ENCODE measurements around the gene OOSP2. TPM values are rescaled to one million over a fixed set of nuclear protein-coding genes. Genes with fewer than 3 reads are reported as not detected.

The OOSP2 gene
- total and polyA plus RNA-seq, 2 of the 13 experiments (the other 11 are each of a cell fraction or from before 2014, with no cell fraction given) = not detected

- Histone ChIP-seq H3K4me2 (ENCODE audit: low read depth, low read length) (no peak within 1 kb of the TSS), H3K9ac (ENCODE audit: insufficient read depth, low read depth, low read length) (no peak within 1 kb of the TSS), H3K9me3 (ENCODE audit: low read length) (no peaks in the 10 kb centered on the region), H3K4me3 (replicated peaks in 1 of 3; ENCODE audit: insufficient read depth in 1 of 3, low read depth in 2 of 3, low read length in 3 of 3) (no peak within 1 kb of the TSS), H3K79me2 (ENCODE audit: insufficient read depth, low read length) (no peaks in the 10 kb centered on the region), H4K20me1 (ENCODE audit: insufficient read depth, low read length) (no peaks in the 10 kb centered on the region), H3K4me1 (ENCODE audit: insufficient read depth, low read length) (no peaks in the 10 kb centered on the region), H3K27ac (ENCODE audit: extremely low read length, insufficient read depth, low read length) (no peak within 1 kb of the TSS), H2AFZ (ENCODE audit: low read length) (peak within 1 kb of the TSS; percentile 11), H3K27me3 (ENCODE audit: control insufficient read depth in 1 of 2, insufficient read depth in 2 of 2, low read length in 2 of 2) (no peaks in the 10 kb centered on the region), H3K36me3 (replicated peaks in 1 of 2; ENCODE audit: control insufficient read depth in 1 of 2, insufficient read depth in 2 of 2, low read length in 2 of 2) (no peaks in the 10 kb centered on the region)
- in situ Hi-C loops (cut with HindIII; ENCODE audit: extremely low pct_ligation_motif_present, low pct_unique_long_range_greater_than_20kb) (no loop called here), intact Hi-C loops (cut with micrococcal nuclease; ENCODE audit: unreplicated experiment) (no loop called here)
- no peak for ATAC-seq
- ChIA-PET CTCF (ENCODE audit: low intra/inter-chr PET ratio, low total read pairs) (no interaction called here), POLR2A (interaction anchor here (0.6 kb wide), 1 partner anchor 80 kb away, joined by 4 read pairs; no protein-coding TSS in a partner anchor)
- no TSS peak for BruUV-seq (replicated peaks)
- 0% methylated on average over 1 of the region's 1 CpG for WGBS (ENCODE audit: low lambda C conversion rate)
- no peak for FAIRE-seq
- DNase-seq (ENCODE audit: low spot score) = no peak
- TF ChIP-seq ZNF326 (CRISPR knock-in tag; IDR thresholded peaks at IDR 0.05; ENCODE audit: borderline replicate concordance) = no peak
- no peak for TF ChIP-seq ZNF24 (IDR thresholded peaks at IDR 0.05)
- no peak for TF ChIP-seq PLSCR1 (CRISPR knock-in tag; IDR thresholded peaks at IDR 0.05; ENCODE audit: borderline replicate concordance)
- no peak for TF ChIP-seq JUN (CRISPR knock-in tag; IDR thresholded peaks at IDR 0.05)
- TF ChIP-seq RXRA (CRISPR knock-in tag; IDR thresholded peaks at IDR 0.05) = no peak
- TF ChIP-seq ZNF557 (CRISPR knock-in tag; IDR thresholded peaks at IDR 0.05) = no peak
- TF ChIP-seq, protein P1, sequence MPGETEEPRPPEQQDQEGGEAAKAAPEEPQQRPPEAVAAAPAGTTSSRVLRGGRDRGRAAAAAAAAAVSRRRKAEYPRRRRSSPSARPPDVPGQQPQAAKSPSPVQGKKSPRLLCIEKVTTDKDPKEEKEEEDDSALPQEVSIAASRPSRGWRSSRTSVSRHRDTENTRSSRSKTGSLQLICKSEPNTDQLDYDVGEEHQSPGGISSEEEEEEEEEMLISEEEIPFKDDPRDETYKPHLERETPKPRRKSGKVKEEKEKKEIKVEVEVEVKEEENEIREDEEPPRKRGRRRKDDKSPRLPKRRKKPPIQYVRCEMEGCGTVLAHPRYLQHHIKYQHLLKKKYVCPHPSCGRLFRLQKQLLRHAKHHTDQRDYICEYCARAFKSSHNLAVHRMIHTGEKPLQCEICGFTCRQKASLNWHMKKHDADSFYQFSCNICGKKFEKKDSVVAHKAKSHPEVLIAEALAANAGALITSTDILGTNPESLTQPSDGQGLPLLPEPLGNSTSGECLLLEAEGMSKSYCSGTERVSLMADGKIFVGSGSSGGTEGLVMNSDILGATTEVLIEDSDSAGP (CRISPR knock-in tag; IDR thresholded peaks at IDR 0.05; ENCODE audit: borderline replicate concordance) = no peak
- no peak for TF ChIP-seq ZNF788 (CRISPR knock-in tag; IDR thresholded peaks at IDR 0.05; ENCODE audit: borderline replicate concordance)
Observed at GRCh38 chr11:60016881-60017280, 23.3 kb upstream of the OOSP2 start, which contains the start of gene OOSP4B. TSS of gene OOSP4B (plus strand) at chr11:60017181.

Data from HepG2 (cell line).